Vagina (tissue), 2 donors: Measurements from ENCODE around the gene CFAP58.
"Not testable (repeated sequence)": the region's sequence is repeated elsewhere in the genome, so short reads cannot be mapped to it uniquely, and the experiment has no call there.

Experiments used
- CTCF ChIP-seq, 3 experiments: fragments of 450-650 bp in 2 of 3; fragments of 200-600 bp in 1 of 3; sonication (generic) in 1 of 3; IDR thresholded peaks; one replicate each; pipeline ENCODE4 v1.5.1; 2017 to 2019; ENCODE audit warnings: antibody characterized with exemption in 3 of 3, mild to moderate bottlenecking in 2 of 3, moderate library complexity in 2 of 3
- POLR2AphosphoS5 ChIP-seq, 2 donors: sonication (generic); formaldehyde crosslinking; IDR thresholded peaks; one replicate each; pipeline ENCODE4 v1.9.0; 2017; ENCODE audit warnings: antibody characterized with exemption in 2 of 2, mild to moderate bottlenecking in 2 of 2, low read depth in 1 of 2; ENCODE audit not compliant: insufficient read depth in 1 of 2

- not testable (repeated sequence) for TF ChIP-seq CTCF (IDR thresholded peaks at IDR 0.05); POLR2AphosphoS5 (IDR thresholded peaks at IDR 0.05; ENCODE audit: insufficient read depth in 1 of 2, low read depth in 1 of 2)
These were observed 115.2 kb downstream of the CFAP58 start for GRCh38 chr10:104468818-104469217.
